Measurements from ENCODE around the gene U2SURP. TPM values are rescaled to one million over a fixed set of nuclear protein-coding genes. Genes with fewer than 3 reads are reported as not detected.

U2SURP gene
- total and polyA plus RNA-seq, 2 donors (not counting 3 experiments of a cell fraction or from before 2014, with no cell fraction given), result 12.6 to 92.4 TPM

DNA sequence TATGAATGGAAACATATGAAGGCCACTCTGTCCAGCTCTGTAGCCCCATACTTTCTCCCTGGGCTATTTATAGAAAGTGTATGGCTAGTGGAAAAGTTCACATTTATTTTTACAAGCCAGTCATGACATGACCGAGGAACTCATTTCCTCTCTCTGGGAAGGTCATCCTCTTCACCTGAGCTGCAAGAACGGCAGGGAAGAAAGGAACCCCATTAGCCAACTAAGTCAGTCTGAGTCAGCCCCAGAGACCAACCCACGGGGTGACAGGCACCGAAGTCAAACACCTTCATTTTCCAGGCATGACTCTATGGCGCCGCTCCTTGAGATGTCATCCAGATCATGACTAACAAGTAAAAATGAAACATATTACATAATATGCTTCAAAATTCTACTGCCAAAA, 42.7 kb upstream of the U2SURP start:
- Histone ChIP-seq H3K9me3 (replicated peaks; ENCODE audit: control insufficient read depth, insufficient read depth, low read length) (no peaks in the 10 kb centered on the region), H2AFZ (ENCODE audit: low read depth, low read length) (no peak overlapping the region), H3K36me3 (ENCODE audit: control insufficient read depth in 2 of 2, extremely low read depth in 1 of 2, insufficient read depth in 2 of 2, low read length in 2 of 2) (no peaks in the 10 kb centered on the region), H3K9ac (replicated peaks; ENCODE audit: extremely low read depth, insufficient read depth, low read length) (no peak overlapping the region), H3K4me1 (ENCODE audit: control insufficient read depth, extremely low read depth, insufficient read depth, low read length) (no peaks in the 10 kb centered on the region), H3K9me1 (replicated peaks; ENCODE audit: control insufficient read depth, extremely low read depth, insufficient read depth, low read length) (no peaks in the 10 kb centered on the region), H3K4me2 (ENCODE audit: insufficient read depth, low read length) (no peak overlapping the region), H3K27me3 (ENCODE audit: control insufficient read depth in 2 of 2, insufficient read depth in 2 of 2, low read length in 2 of 2) (peaks cover 51 to 88% of the 10 kb centered on the region in 2 experiments), H3K4me3 (replicated peaks in 1 of 3; ENCODE audit: insufficient read depth in 1 of 3, low read depth in 1 of 3, low read length in 3 of 3) (no peak overlapping the region), H3K79me2 (ENCODE audit: control insufficient read depth, insufficient read depth, low read length) (no peaks in the 10 kb centered on the region), H3K27ac (ENCODE audit: insufficient read depth, low read depth, low read length) (no peak overlapping the region), H4K20me1 (replicated peaks; ENCODE audit: control insufficient read depth, extremely low read depth, insufficient read depth, low read length) (peaks cover 2% of the 10 kb centered on the region)
- CTCF ChIA-PET, result interaction anchor here (1.3 kb wide), 1 partner anchor 10 kb away, joined by 3 read pairs; no protein-coding TSS in a partner anchor
- POLR2A ChIA-PET, result no interaction called here
- dilution Hi-C loops (cut with MboI; ENCODE audit: extremely low pct_ligation_motif_present, low sequenced_read_pairs), result no loop called here
- DNase-seq (ENCODE audit: low read depth, low spot score) (no peak), FAIRE-seq (no peak)
- BruUV-seq (replicated peaks), result no TSS peak
- intact Hi-C loops (cut with micrococcal nuclease), result no loop called here
- TF ChIP-seq JUN (IDR thresholded peaks at IDR 0.05; ENCODE audit: borderline replicate concordance, insufficient read depth, insufficient read length, low read depth) (no peak), POLR2A (IDR thresholded peaks at IDR 0.05; ENCODE audit: low read depth, low read length) (no peak), GATA2 (IDR thresholded peaks at IDR 0.05; ENCODE audit: insufficient read depth, insufficient read length, low read depth, low read length) (no peak), MYC (IDR thresholded peaks at IDR 0.05; ENCODE audit: low read depth, low read length) (no peak), POLR2AphosphoS5 (IDR thresholded peaks at IDR 0.05; ENCODE audit: insufficient read depth, low read depth, low read length) (no peak), EZH2 (IDR thresholded peaks at IDR 0.05; ENCODE audit: borderline replicate concordance, low read depth, low read length, severe bottlenecking) (no peak), FOS (IDR thresholded peaks at IDR 0.05; ENCODE audit: borderline replicate concordance, insufficient read depth, low read length) (no peak)
- TF ChIP-seq, protein P1, sequence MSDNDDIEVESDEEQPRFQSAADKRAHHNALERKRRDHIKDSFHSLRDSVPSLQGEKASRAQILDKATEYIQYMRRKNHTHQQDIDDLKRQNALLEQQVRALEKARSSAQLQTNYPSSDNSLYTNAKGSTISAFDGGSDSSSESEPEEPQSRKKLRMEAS (IDR thresholded peaks at IDR 0.05; ENCODE audit: insufficient read depth, insufficient read length), result no peak
- TF ChIP-seq, protein P2, sequence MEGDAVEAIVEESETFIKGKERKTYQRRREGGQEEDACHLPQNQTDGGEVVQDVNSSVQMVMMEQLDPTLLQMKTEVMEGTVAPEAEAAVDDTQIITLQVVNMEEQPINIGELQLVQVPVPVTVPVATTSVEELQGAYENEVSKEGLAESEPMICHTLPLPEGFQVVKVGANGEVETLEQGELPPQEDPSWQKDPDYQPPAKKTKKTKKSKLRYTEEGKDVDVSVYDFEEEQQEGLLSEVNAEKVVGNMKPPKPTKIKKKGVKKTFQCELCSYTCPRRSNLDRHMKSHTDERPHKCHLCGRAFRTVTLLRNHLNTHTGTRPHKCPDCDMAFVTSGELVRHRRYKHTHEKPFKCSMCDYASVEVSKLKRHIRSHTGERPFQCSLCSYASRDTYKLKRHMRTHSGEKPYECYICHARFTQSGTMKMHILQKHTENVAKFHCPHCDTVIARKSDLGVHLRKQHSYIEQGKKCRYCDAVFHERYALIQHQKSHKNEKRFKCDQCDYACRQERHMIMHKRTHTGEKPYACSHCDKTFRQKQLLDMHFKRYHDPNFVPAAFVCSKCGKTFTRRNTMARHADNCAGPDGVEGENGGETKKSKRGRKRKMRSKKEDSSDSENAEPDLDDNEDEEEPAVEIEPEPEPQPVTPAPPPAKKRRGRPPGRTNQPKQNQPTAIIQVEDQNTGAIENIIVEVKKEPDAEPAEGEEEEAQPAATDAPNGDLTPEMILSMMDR (IDR thresholded peaks at IDR 0.05; ENCODE audit: extremely low read depth in 1 of 2, insufficient read depth in 1 of 2, low read depth in 1 of 2, low read length in 2 of 2), result no peak
